ENCODE results near the gene BMP5. TPM values are rescaled to one million over a fixed set of nuclear protein-coding genes. Genes with fewer than 3 reads are reported as not detected.

The BMP5 gene
- total and polyA plus RNA-seq, 4 donors: 2.8 to 34.5 (median 7.2) TPM

DNA sequence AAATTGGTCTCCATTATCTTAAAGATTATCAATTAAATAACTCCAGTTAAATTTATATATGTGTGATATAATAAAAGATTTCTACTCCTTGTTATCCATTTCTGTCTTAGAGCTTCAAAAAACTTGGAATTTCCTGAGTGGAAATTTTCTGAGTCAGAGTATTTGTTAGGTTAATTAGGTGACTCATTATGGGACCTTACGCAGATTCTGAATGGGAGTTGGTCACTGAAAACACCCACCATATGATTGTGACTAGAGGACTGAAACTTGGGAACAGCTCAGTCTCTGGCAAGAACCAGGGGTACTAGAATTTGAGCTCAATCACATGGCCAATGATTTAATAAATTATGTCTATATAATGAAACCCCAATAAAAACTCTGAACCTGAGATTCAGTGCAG, 171.0 kb downstream of the BMP5 start:
- no peak for DNase-seq (ENCODE audit: low read depth in 4 of 6, low spot score in 6 of 6)
- no peaks in the 10 kb centered on the region for H3K4me1 ChIP-seq (ENCODE audit: control insufficient read depth, insufficient read depth, low read length)
- H3K27ac ChIP-seq (ENCODE audit: low read depth, low read length): no peak overlapping the region
- no peaks in the 10 kb centered on the region for H3K36me3 ChIP-seq (ENCODE audit: control insufficient read depth, insufficient read depth, low read length)
- H3K9me3 ChIP-seq (ENCODE audit: control insufficient read depth, insufficient read depth, low read length): no peaks in the 10 kb centered on the region
- H3K27me3 ChIP-seq (ENCODE audit: control insufficient read depth, insufficient read depth, low read length): no peaks in the 10 kb centered on the region
- no peak overlapping the region for H3K4me3 ChIP-seq (ENCODE audit: low read depth, low read length)
- WGBS (ENCODE audit: insufficient coverage): 100% methylated on average over 1 of the region's 1 CpG
